ENCODE measurements around the gene BPI.
A peak's percentile ranks its signal among the peaks of the same experiment; 100 is the strongest.

Gene BPI

DNA sequence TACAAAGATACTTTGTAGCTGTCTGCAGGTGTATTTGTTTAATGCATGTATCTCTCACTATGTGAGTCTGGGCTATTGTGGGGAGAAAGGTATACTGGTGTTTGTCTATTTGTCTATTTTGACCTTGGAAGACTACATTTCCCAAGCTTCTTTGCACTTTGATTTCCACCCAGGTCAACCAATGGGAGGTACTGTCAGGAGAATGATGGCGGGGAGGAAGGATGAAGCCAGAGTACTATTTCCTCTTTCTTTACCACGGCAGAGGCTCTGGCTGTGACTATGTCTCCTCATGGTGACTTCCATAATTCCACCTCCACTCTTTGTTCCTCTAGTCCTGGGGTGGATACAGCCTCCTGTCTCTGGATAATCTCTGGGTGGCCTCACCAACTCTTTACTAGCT, 65.4 kb downstream of the BPI start:
- no peaks in the 10 kb centered on the region for H3K9me2 ChIP-seq (replicated peaks; ENCODE audit: insufficient read depth, low read length)
- no peak overlapping the region for H3K9ac ChIP-seq (ENCODE audit: low read length)
- H3K36me3 ChIP-seq (ENCODE audit: low read length), result no peaks in the 10 kb centered on the region
- peak overlapping the region; percentile 25 for H2AFZ ChIP-seq (ENCODE audit: low read depth, low read length, severe bottlenecking)
- no peaks in the 10 kb centered on the region for H4K20me1 ChIP-seq (ENCODE audit: low read depth, low read length)
- no peaks in the 10 kb centered on the region for H3K79me2 ChIP-seq (ENCODE audit: insufficient read depth, low read length)
- no peak for TF ChIP-seq EZH2phosphoT487 (conservative IDR thresholded peaks at IDR 0.05; ENCODE audit: low read length)
- H3K4me3 ChIP-seq (ENCODE audit: insufficient read depth, low read length, poor library complexity, severe bottlenecking), result no peak overlapping the region
- no peak overlapping the region for H3K27ac ChIP-seq (ENCODE audit: low read depth, low read length)
- H3K4me2 ChIP-seq (ENCODE audit: low read depth, low read length, poor library complexity, severe bottlenecking), result no peak overlapping the region
- no peaks in the 10 kb centered on the region for H3K27me3 ChIP-seq (ENCODE audit: low read length)
- H3F3A ChIP-seq (ENCODE audit: insufficient read depth), result no peaks in the 10 kb centered on the region
- H3K9me3 ChIP-seq (ENCODE audit: insufficient read depth, low read length), result no peaks in the 10 kb centered on the region

DNA sequence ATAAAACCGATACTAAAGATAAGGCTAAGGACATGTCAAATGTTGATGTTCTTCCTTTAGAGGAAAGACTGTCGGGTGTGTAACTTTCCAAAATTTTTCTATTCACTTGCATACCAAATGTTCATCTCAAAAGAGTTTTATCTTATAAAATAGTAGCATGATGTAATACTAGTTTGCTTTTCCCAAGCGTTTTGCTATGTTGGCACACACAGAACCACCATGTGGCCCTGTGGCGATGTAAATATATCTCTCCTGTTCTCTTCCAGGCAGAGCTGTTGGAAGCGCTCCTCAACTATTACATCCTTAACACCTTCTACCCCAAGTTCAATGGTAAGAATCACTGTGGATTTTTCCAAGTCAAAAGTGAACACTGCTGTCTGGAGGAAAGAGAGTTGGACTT, 68.8 kb downstream of the BPI start:
- no peaks in the 10 kb centered on the region for H3K9me3 ChIP-seq (ENCODE audit: insufficient read depth, low read length)
- TF ChIP-seq EZH2phosphoT487 (conservative IDR thresholded peaks at IDR 0.05; ENCODE audit: low read length), result no peak
- TF ChIP-seq, protein P1, sequence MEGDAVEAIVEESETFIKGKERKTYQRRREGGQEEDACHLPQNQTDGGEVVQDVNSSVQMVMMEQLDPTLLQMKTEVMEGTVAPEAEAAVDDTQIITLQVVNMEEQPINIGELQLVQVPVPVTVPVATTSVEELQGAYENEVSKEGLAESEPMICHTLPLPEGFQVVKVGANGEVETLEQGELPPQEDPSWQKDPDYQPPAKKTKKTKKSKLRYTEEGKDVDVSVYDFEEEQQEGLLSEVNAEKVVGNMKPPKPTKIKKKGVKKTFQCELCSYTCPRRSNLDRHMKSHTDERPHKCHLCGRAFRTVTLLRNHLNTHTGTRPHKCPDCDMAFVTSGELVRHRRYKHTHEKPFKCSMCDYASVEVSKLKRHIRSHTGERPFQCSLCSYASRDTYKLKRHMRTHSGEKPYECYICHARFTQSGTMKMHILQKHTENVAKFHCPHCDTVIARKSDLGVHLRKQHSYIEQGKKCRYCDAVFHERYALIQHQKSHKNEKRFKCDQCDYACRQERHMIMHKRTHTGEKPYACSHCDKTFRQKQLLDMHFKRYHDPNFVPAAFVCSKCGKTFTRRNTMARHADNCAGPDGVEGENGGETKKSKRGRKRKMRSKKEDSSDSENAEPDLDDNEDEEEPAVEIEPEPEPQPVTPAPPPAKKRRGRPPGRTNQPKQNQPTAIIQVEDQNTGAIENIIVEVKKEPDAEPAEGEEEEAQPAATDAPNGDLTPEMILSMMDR (IDR thresholded peaks at IDR 0.05; ENCODE audit: insufficient read depth, low read length, poor library complexity, severe bottlenecking), result no peak
- no peaks in the 10 kb centered on the region for H4K20me1 ChIP-seq (ENCODE audit: low read depth, low read length)
- no peak overlapping the region for H3K4me2 ChIP-seq (ENCODE audit: low read depth, low read length, poor library complexity, severe bottlenecking)
- no peaks in the 10 kb centered on the region for H3K27me3 ChIP-seq (ENCODE audit: low read length)
- H3K79me2 ChIP-seq (ENCODE audit: insufficient read depth, low read length), result no peaks in the 10 kb centered on the region
- no peak overlapping the region for H2AFZ ChIP-seq (ENCODE audit: low read depth, low read length, severe bottlenecking)
- H3K4me3 ChIP-seq (ENCODE audit: insufficient read depth, low read length, poor library complexity, severe bottlenecking), result no peak overlapping the region
- no peak overlapping the region for H3K27ac ChIP-seq (ENCODE audit: low read depth, low read length)
- no peaks in the 10 kb centered on the region for H3K36me3 ChIP-seq (ENCODE audit: low read length)
- H3F3A ChIP-seq (ENCODE audit: insufficient read depth), result no peaks in the 10 kb centered on the region
- no peak overlapping the region for H3K9ac ChIP-seq (ENCODE audit: low read length)
- H3K9me2 ChIP-seq (replicated peaks; ENCODE audit: insufficient read depth, low read length), result no peaks in the 10 kb centered on the region

DNA sequence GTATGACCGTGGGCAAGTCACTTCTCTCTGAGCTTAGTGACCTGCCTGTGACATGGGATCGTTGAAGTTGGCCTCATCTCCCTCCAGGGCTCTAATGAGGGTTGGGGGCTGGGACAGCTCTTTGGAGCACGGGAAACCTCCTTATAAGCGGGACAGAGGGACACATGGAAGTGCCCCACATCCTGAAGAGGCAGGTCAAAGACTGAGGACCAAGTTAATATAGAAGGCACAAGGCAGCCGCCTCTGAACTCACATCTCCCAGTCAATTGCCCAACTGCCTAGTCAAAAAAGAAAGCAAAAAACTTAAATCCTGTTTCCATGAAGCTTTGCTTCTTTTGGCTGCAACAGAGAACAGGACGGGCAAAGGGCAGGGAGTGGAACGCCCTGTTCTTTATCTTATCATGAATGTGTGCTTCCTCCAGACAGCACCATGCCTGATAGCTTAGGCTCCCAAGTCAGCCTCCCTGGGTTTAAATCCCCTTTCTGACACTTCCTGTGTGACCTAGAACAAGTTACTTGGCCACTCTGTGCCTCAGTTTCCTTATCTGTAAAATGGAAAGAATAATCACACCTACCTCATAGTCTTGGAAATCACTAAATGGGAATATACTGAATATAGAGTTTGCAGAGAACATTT, 69.4 kb downstream of the BPI start:
- TF ChIP-seq EZH2phosphoT487 (conservative IDR thresholded peaks at IDR 0.05; ENCODE audit: low read length), result no peak
- TF ChIP-seq, protein P1 (IDR thresholded peaks at IDR 0.05; ENCODE audit: insufficient read depth, low read length, poor library complexity, severe bottlenecking), result no peak
- no peaks in the 10 kb centered on the region for H3K27me3 ChIP-seq (ENCODE audit: low read length)
- H2AFZ ChIP-seq (ENCODE audit: low read depth, low read length, severe bottlenecking), result no peak overlapping the region

DNA sequence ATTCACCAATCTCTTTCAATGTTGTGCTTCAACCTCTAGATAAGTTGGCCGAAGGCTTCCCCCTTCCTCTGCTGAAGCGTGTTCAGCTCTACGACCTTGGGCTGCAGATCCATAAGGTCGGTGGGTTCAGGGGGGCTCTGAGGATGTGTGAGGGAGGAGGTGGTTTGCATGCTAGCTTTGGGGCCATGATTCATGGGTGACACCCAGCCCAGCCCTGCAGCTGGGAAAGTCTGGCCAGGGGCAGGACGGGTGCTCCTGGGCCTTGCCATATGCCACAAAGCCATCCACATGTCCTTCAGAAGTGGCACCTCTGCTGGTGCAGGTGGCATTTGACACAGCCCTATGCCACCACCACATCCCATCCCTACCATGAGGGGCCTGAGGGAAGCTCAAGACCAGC, 69.9 kb downstream of the BPI start:
- H3K9ac ChIP-seq (ENCODE audit: low read length), result no peak overlapping the region
- H3K79me2 ChIP-seq (ENCODE audit: insufficient read depth, low read length), result no peaks in the 10 kb centered on the region
- H4K20me1 ChIP-seq (ENCODE audit: low read depth, low read length), result no peaks in the 10 kb centered on the region
- H3K36me3 ChIP-seq (ENCODE audit: low read length), result no peaks in the 10 kb centered on the region
- H3K9me3 ChIP-seq (ENCODE audit: insufficient read depth, low read length), result no peaks in the 10 kb centered on the region
- H3F3A ChIP-seq (ENCODE audit: insufficient read depth), result no peaks in the 10 kb centered on the region
- TF ChIP-seq, protein P1 (IDR thresholded peaks at IDR 0.05; ENCODE audit: insufficient read depth, low read length, poor library complexity, severe bottlenecking), result no peak
- TF ChIP-seq EZH2phosphoT487 (conservative IDR thresholded peaks at IDR 0.05; ENCODE audit: low read length), result no peak
- H3K27ac ChIP-seq (ENCODE audit: low read depth, low read length), result no peak overlapping the region
- H3K4me2 ChIP-seq (ENCODE audit: low read depth, low read length, poor library complexity, severe bottlenecking), result no peak overlapping the region
- H3K27me3 ChIP-seq (ENCODE audit: low read length), result no peaks in the 10 kb centered on the region
- no peak overlapping the region for H2AFZ ChIP-seq (ENCODE audit: low read depth, low read length, severe bottlenecking)
- no peaks in the 10 kb centered on the region for H3K9me2 ChIP-seq (replicated peaks; ENCODE audit: insufficient read depth, low read length)
- H3K4me3 ChIP-seq (ENCODE audit: insufficient read depth, low read length, poor library complexity, severe bottlenecking), result no peak overlapping the region

More for the DNA sequence above, 69.4 kb downstream of the BPI start:
- H3K9ac ChIP-seq (ENCODE audit: low read length), result no peak overlapping the region
- H3F3A ChIP-seq (ENCODE audit: insufficient read depth), result no peaks in the 10 kb centered on the region
- no peaks in the 10 kb centered on the region for H3K79me2 ChIP-seq (ENCODE audit: insufficient read depth, low read length)
- no peaks in the 10 kb centered on the region for H3K9me3 ChIP-seq (ENCODE audit: insufficient read depth, low read length)
- no peaks in the 10 kb centered on the region for H3K36me3 ChIP-seq (ENCODE audit: low read length)
- H3K27ac ChIP-seq (ENCODE audit: low read depth, low read length), result no peak overlapping the region
- no peaks in the 10 kb centered on the region for H3K9me2 ChIP-seq (replicated peaks; ENCODE audit: insufficient read depth, low read length)
- no peaks in the 10 kb centered on the region for H4K20me1 ChIP-seq (ENCODE audit: low read depth, low read length)
- H3K4me3 ChIP-seq (ENCODE audit: insufficient read depth, low read length, poor library complexity, severe bottlenecking), result no peak overlapping the region
- H3K4me2 ChIP-seq (ENCODE audit: low read depth, low read length, poor library complexity, severe bottlenecking), result no peak overlapping the region

Measured in SU-DHL-6 (cell line).